NCI-H748 (cell line): ENCODE data around the gene PPP1R16B.
A peak's percentile ranks its signal among the peaks of the same experiment; 100 is the strongest.
"Not testable (repeated sequence)": the region's sequence is repeated elsewhere in the genome, so short reads cannot be mapped to it uniquely, and the experiment has no call there.

Experiments used
- DNase-seq: peaks from one replicate; lab custom pipeline; 2025; ENCODE audit not compliant: unreplicated experiment; lab: John Stamatoyannopoulos, UW

The PPP1R16B gene

DNA sequence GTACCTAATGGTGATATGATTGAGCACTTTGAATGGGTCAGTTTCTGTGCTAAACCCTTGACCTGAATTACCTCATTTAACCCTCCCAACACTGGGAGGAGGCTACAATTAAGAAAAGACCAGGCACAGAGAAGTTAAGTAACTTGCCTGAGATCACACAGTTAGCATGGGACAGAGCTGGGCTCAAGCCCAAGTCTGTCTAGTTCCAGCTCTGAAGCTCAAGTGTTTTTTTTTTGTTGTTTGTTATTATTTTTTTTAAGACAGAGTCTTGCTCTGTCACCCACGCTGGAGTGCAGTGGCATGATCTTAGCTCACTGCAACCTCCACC, 124.7 kb downstream of the PPP1R16B start:
- no peak for DNase-seq

DNA sequence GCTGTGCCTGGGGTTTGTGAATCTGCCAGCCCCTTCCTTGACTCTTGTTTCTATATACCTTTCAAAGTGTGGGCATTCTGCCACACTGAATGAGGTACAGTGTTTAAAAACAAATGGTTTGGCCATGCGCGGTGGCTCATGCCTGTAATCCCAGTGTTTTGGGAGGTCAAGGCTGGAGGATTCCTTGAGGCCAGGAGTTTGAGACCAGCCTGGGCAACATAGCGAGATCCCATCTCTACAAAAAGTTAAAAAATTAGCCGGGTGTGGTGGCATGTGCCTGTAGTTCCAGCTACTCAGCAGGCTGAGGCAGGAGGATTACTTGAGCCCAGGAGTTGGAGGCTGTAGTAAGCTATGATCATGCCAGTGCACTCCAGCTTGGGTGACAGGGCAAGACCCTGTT, 126.5 kb downstream of the PPP1R16B start:
- DNase-seq = no peak

DNA sequence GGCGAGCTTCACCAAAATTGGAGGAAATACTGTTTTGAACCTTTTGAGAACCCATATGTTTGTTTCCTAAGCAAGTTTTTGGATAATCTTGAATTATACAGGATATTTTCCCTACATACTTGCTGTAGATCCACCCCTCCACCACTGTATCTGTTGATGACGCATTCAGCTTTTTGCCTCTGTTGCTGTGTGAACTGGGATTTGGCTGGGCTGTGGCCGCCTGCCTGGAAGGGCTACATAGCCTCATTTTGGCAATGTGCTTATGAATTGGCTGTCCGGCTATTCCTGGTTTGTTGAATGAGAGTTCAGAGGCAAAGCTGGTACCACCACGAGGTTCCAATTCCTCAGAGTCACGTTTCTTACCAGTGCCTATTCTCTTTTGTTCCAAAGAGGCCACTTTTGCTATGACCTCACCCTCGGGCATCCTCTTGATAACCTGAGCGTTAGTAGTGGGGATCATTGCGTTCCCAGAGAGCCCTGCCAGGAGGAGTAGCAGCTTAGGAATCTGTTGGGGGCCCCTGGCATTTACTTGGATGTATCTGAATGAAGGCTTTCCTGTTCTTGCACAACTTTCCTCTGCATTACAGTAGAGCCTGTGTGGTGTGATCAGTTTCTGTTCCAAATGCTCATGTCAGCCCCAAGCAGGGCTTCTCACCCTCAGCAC, 127.1 kb downstream of the PPP1R16B start:
- no peak for DNase-seq

DNA sequence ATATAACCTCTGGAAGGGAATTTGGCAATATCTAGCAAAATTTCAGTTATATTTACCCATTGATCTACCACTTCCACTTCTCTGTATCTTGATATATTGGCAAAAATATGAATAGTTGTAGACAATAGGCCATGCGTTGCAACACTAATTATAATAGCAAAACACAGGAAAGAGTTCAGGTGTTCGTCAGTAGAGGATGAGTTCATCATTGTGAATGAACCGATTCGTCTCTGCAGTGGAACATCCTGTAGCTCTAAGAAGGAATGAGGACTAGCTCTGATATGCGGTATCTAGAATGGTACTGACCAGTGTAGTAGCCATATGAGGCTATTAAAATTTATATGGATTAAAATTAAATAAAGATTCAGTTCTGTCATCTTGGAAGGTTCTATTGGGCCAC, 129.0 kb downstream of the PPP1R16B start:
- no peak for DNase-seq

DNA sequence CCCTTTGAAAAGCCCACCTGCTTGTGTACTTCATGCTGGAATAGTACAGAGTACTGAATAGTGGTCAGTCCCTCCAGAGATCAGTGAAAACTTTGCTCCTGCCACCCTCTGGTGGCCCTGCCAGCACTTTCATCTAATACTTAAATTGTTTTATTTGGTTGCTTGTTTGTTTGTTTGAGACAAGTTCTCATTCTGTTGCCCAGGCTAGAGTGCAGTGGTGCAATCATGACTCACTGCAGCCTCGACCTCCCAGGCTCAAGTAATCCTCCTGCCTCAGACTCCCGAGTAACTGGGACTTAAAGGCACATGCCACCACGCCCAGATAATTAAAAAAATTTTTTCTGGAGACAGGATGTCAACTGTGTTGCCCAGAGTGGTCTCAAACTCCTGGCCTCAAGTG, 129.8 kb downstream of the PPP1R16B start:
- no peak for DNase-seq

DNA sequence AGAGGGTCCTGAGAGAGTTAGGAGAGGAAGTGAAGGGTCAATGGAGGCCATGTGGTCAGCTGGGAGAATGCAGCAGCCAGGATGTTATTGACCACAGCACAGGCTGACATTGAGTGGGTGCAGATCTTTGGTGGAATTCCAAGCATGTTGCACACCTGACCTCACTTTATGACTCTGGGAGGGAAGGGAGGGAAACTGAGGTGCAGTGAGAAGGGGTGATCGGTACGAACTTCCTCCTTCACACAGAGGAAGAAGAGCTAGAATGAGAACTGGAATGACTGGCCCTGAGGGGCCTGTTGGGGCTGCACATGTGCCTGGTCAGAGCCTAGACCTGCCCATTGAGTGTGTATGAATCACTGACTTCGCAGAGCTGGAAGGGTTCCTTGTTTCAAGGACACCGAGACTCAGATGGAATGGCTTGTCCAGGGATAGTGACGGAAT, 130.5 kb downstream of the PPP1R16B start:
- no peak for DNase-seq

DNA sequence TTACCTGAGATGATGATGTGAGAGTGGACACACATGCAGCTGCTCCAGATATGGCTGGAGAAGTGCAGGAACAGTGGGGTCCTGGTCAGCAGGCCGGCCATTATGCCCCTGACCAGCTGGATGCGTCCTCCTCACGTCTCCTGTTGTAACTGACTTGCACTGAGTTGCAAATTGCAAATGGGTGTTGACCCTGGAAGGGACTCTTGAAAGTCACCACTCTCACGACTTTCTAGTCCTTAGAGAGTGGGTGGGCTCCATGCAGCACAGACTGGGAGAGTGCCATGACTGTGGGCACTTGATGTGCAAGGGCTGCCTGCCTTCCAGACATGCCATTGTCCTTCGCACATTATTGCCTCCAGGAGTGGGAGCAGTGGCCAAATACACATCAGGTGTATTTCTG, 131.5 kb downstream of the PPP1R16B start:
- DNase-seq = no peak

DNA sequence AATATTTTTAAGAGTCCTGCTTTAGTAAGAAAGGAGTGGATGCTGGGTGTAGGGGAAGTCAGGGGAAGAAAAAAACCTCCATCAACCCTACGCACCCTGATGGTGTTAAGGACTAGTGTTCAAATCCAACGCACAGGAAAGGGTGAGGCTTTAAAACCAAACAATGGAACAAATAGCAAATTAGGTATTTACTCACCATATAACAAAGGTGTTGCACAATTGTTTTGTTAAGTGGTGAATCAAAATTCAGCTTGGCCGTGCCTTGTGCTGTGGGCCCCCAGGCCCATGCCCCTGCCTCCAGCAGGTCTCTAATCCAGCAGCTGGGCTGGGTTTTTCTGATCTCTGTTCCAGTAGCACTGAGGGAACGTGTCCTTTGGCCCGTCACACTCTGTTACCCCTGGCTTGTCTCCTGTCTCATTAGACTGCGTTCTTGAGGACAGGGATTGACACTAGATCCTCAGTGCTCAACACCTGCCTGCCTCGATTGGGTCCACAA, 132.5 kb downstream of the PPP1R16B start:
- peak; percentile 8 for DNase-seq

DNA sequence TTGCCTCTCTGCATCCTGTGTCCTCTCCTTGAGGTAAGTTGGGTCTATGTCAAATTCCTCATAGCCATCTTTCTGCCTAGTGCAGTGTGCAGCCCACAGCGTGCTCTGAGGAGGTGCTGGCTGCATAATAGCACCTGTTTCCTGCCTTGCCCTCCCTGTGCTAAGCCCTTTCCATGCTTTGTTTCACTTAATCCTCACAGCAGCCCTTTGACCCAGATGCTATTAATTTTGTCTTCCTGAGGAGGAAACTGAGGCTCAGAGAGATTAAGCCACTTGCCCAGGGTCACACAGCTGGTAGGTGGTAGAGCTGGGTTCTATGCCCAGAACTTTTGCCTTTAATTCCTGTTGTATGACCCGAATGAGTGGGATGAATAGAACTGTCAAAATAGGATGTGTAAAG, 134.2 kb downstream of the PPP1R16B start:
- no peak for DNase-seq

DNA sequence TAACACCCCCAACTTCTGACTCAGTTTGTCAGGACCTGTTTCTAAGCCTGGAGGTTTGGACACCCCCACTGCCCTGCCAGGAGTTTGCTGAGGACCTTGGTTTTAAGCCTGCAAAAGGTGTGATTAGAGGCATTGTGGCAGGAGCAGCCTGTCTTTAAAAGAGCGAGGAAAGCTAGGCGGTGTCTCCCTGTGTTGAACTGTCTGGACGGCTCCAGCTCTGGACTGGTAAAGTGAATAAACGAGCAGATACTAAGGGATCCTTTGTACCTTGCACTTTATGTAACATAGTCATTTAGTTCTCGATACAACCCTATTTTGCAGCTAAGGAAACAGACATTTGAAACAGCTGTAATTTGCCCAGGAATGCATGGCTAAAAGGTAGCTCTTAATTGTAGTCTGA, 135.1 kb downstream of the PPP1R16B start:
- no peak for DNase-seq

DNA sequence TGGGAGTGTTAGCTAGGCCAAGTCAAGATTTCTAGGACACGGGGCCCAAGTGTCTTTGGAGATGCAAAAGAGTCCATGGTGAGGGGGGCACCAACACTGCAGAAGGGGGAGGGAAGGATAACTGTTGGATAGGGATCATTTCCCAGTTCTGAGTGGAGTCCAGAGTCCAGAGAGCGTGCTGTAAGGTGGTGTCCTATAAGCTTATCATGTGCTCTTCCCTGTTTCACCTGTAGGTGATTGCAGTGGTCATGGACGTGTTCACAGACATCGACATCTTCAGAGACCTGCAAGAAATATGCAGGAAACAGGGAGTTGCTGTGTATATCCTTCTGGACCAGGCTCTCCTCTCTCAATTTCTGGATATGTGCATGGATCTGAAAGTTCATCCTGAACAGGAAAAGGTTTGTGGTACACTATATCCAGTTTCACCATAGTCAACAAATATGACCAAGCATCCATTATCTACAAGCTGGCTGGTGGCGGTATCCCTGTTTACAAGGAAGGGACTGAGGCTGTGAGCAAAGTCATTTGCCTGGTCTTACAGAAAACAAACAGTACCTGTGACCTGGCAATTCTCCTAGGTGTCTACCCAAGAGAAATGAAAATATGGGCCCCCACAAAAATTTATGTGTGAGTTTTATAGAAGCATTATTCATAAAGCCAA, 136.4 kb downstream of the PPP1R16B start:
- no peak for DNase-seq

DNA sequence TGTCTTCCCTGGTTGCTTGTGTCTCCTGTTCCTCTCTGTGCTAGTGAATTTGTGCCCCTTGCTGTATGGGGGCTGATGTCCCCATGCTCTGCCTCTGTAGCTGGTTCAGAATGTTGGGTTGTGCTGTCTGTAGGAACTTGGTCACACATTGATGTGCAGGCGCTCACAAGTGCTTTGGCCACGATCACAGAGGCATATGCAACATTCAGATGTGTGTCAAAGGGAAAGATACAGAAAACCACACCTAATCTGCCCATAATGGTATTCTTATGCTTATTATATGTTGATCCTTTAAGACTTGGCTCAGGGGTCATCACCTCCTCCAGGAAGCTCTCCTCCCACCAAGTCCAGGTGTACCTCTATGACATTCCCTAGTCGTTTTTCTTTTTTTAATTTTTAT, 139.5 kb downstream of the PPP1R16B start:
- no peak for DNase-seq

DNA sequence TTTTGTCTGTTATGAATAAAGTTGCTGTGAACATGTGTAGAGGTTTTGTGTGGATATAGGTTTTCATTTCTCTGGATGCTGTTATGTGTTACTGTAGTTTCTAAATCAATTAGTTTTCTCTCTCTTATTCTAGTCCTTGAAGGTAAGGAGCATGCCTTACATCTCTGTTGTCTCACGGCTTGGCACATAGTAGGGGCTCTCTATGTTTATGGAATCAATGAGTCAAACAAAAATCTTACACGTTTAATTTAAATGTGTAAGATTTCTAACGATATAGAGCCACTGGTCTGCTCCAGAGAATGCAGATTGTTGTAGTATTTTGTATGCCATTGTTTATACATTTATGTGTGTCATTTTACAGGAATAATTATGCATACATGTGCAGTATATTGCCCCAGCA, 141.3 kb downstream of the PPP1R16B start:
- no peak for DNase-seq

DNA sequence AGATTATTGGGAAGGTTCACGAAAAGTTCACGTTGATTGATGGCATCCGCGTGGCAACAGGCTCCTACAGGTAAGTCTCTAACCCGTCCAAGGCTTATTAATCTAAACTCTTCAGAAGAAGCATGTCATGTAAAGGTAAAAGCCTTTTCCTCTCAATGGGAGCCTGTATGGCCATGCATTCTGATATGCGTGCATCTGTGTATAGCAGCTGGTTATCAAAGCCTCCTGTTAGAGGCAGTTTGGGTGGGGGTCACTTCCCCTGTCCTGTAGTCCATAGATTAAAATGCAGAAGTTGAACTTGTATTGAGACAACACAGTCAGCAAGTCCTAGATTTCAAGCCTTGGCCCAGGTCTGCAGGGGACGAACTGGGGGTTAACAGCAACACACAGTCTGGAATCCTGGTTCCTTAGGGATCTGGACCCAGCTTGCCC, 142.4 kb downstream of the PPP1R16B start:
- DNase-seq = no peak

DNA sequence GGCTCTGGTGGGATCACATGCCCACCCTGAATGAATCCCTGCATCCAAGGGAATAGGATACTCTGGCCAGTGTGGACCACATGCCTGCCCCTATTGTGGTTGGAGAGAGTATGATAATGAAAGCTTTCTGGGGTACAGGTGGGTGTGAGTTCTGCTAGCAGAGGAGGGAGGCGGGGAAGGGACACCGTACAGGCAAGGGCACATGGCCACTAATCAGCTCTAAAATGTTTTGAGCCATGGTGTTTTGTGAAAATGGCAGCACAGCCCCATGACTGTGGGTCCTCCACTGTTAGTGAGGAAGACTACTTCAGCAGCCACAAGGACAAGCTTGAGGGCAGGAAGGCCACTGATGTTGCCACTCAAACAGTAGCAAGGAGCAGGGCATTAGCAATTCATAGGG, 144.8 kb downstream of the PPP1R16B start:
- DNase-seq = no peak

DNA sequence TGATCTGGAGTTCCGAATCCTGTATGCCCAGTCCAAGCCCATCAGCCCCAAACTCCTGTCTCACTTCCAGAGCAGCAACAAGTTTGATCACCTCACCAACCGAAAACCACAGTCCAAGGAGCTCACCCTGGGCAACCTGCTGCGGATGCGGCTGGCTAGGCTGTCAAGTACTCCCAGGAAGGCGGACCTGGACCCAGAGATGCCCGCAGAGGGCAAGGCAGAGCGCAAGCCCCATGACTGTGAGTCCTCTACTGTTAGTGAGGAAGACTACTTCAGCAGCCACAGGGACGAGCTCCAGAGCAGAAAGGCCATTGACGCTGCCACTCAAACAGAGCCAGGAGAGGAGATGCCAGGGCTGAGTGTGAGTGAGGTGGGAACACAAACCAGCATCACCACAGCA, 146.1 kb downstream of the PPP1R16B start:
- no peak for DNase-seq

DNA sequence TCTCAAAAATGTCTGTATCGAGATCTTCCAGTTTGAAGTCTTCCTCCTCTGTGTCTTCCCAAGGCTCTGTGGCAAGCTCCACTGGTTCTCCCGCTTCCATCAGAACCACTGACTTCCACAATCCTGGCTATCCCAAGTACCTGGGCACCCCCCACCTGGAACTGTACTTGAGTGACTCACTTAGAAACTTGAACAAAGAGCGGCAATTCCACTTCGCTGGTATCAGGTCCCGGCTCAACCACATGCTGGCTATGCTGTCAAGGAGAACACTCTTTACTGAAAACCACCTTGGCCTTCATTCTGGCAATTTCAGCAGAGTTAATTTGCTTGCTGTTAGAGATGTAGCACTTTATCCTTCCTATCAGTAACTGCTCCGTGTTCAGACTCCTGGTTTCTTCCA, 146.7 kb downstream of the PPP1R16B start:
- no peak for DNase-seq

DNA sequence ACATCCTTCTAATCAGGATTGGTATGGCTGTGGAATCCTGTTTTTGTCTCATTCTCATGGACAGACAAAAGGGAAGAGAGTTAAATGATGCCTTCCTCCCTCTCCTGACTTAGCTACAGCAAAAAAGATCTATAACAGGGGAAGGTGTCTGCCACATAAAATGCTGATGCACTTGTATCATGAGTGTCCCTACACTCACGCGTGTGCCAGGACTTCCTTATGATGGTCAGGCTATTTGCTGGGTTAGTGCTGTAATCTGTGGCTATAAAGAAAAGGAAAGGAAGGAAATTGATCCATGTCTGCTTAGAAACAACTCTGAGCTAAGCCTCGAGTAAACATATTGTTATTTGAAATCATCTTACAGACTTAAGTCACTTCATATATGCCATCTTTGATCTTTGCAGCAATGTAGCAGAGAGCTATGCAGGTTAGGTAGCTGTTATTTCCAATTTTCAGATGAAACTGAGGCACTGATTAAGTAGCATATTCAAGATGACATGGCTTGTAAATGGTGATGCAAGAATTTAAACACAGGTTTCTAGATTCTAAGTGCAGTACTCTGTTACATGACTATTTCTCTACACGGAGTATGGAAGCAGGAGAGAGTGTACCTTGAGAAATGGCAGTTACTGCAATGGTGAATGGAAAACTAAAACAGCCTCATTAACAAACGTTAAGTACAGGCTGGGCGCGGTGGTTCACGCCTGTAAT, 148.3 kb downstream of the PPP1R16B start:
- DNase-seq = no peak

DNA sequence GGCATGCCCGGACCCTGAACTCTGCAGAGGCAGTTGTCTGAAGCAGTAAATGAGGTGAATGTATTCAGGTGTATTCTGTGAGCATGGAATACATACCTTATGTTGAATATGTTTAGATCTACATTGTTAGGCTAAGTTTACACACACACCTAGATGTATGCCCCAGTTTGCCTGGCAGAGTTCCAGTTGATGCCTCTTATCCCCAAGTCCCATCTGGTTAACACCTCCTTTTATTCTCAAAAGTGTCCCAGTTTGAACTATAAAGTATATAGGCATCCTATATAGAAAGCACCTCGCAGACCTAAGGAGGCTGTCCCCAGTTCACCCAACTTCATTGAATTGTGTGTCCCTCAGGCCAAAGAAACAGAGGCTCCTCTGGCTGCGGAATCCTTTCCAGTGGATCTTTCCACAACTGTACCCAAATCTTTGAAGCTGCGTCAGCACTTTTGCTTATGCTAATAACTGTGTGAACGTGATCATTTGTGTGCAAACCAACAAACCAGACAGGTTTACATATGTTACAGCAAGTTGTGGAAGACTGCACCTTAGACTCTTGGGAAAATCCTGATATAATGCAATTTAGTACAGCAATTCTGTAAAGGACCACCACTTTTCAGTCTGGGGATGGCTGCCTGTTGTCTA, 151.9 kb downstream of the PPP1R16B start:
- no peak for DNase-seq

DNA sequence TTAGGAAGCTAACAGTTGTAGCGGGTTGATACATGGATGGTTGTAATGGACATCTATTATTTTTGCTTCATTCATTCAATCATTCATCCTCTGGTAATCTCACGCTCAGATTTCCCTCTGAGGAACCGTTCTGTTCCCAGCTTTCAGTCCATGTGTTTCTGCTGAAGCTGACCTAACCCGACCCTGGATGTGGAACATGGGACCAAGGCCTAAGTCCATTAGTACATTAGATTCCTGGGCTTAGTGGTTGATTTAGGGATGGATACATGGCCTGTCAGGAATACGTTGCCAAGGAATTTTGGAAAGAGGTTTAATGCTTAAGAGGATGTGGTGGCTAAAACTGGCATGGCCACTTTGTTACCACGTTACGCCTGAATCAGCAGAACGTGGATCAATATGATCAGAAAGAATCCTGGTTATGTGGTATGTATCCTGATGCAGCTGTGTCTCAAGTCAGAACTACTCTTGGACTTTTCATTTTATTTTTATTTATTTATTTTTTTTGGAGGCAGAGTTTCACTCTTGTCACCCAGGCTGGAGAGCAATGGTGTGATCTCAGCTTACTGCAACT, 152.5 kb downstream of the PPP1R16B start:
- no peak for DNase-seq

DNA sequence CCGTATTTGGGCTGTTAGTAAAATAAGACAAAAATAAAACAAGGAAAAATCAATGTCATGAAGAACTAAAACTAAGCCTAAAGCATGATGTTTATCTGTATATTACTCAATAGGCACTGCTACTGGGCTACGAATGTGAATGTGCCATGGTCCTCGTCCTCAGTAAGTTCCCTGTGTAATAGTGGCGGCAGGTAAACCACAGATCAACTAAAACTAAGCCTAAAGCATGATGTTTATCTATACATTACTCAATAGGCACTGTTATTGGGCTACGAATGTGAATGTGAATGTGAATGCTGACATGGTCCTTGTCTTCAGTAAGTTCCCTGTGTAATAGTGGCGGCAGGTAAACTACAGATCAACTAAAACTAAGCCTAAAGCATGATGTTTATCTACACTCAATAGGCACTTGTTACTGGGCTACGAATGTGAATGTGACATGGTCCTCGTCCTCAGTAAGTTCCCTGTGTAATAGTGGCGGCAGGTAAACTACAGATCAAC, 154.7 kb downstream of the PPP1R16B start:
- DNase-seq = not testable (repeated sequence)
